IMR-90 (cell line): Measurements from ENCODE around the gene NCLN. TPM values are rescaled to one million over a fixed set of nuclear protein-coding genes. Genes with fewer than 3 reads are reported as not detected.

ENCODE experiments used
- ATAC-seq: fragments of 200-7000 bp; cut with Tn5 transposase; 2 replicates; pipeline ENCODE4 v1.9.1; 2020; ENCODE audit warnings: low read depth, mild to moderate bottlenecking, moderate library complexity
- BruUV-seq: library from RNA; stranded (reverse); fragments of 400-500 nt; replicated peaks from 2 replicates; lab custom pipeline; 2021; lab: Mats Ljungman, UMichigan
- CTCF ChIA-PET: fragments of 300-600 bp; formaldehyde crosslinking; extraction: SDS; loops from one replicate; lab custom pipeline; 2021; ENCODE audit warnings: antibody characterized with exemption; lab: Yijun Ruan, JAX
- POLR2A ChIA-PET: fragments of 300-600 bp; sonication (Branson Sonifier 250); formaldehyde crosslinking; loops from one replicate; lab custom pipeline; 2022; ENCODE audit warnings: antibody characterized with exemption; ENCODE audit not compliant: unreplicated experiment; lab: Charles Lee
- DNase-seq: peaks from one replicate; pipeline ENCODE4 v3.0.0; 2013
- H2AFZ ChIP-seq: replicated peaks from 2 replicates; pipeline ENCODE3; 2013; ENCODE audit warnings: low read length, mild to moderate bottlenecking; ENCODE audit not compliant: poor library complexity
- H2AK5ac ChIP-seq: 2 replicates; pipeline ENCODE4 v1.6.1; 2013; ENCODE audit warnings: low read depth, low read length, inconsistent platforms
- H2AK9ac ChIP-seq: replicated peaks from 2 replicates; pipeline ENCODE3; 2013; ENCODE audit warnings: mild to moderate bottlenecking, low read depth, low read length, moderate library complexity; ENCODE audit not compliant: poor library complexity
- H2BK120ac ChIP-seq: 2 replicates; pipeline ENCODE4 v1.6.1; 2013; ENCODE audit warnings: low read depth, low read length, inconsistent platforms
- H2BK15ac ChIP-seq: 3 replicates; pipeline ENCODE4 v1.6.1; 2013; ENCODE audit warnings: low read depth, low read length, inconsistent platforms
- H2BK20ac ChIP-seq: 2 replicates; pipeline ENCODE4 v1.6.1; 2013; ENCODE audit warnings: low read depth, mild to moderate bottlenecking, inconsistent platforms, low read length, moderate library complexity
- H2BK5ac ChIP-seq: 2 replicates; pipeline ENCODE4 v1.6.1; 2013; ENCODE audit warnings: mild to moderate bottlenecking, low read depth, low read length, inconsistent platforms; ENCODE audit not compliant: poor library complexity, severe bottlenecking
- H3K14ac ChIP-seq: replicated peaks from 2 replicates; pipeline ENCODE4 v1.6.1; 2013; ENCODE audit warnings: low read depth, low read length, inconsistent platforms
- H3K18ac ChIP-seq: 2 replicates; pipeline ENCODE4 v1.6.1; 2013; ENCODE audit warnings: low read depth, low read length, control low read depth
- H3K23ac ChIP-seq: 2 replicates; pipeline ENCODE4 v1.6.1; 2013; ENCODE audit warnings: low read depth, low read length, inconsistent platforms
- H3K27ac ChIP-seq: 2 replicates; pipeline ENCODE4 v1.5.1; 2013; ENCODE audit warnings: mild to moderate bottlenecking, control low read depth, low read length; ENCODE audit not compliant: insufficient read depth
- H3K27me3 ChIP-seq: 2 replicates; pipeline ENCODE4 v1.6.1; 2013; ENCODE audit warnings: low read length; ENCODE audit not compliant: control insufficient read depth, insufficient read depth
- H3K36me3 ChIP-seq: 2 replicates; pipeline ENCODE4 v1.6.1; 2013; ENCODE audit warnings: low read length, mixed read lengths; ENCODE audit not compliant: control insufficient read depth, insufficient read depth
- H3K4ac ChIP-seq: 2 replicates; pipeline ENCODE4 v1.6.1; 2013; ENCODE audit warnings: low read depth, low read length, inconsistent platforms
- H3K4me1 ChIP-seq: 2 replicates; pipeline ENCODE4 v1.6.1; 2013; ENCODE audit warnings: low read length, mixed read lengths; ENCODE audit not compliant: control insufficient read depth, insufficient read depth
- H3K4me2 ChIP-seq: 2 replicates; pipeline ENCODE4 v1.6.1; 2013; ENCODE audit warnings: low read depth, mild to moderate bottlenecking, control low read depth, low read length, moderate library complexity
- H3K4me3 ChIP-seq: 2 replicates; pipeline ENCODE4 v1.5.1; 2013; ENCODE audit warnings: low read depth, mild to moderate bottlenecking, control low read depth, low read length, moderate library complexity; ENCODE audit not compliant: insufficient read depth
- H3K56ac ChIP-seq: 2 replicates; pipeline ENCODE4 v1.6.1; 2013; ENCODE audit warnings: low read length, inconsistent platforms; ENCODE audit not compliant: insufficient read depth; ENCODE audit errors: extremely low read depth
- H3K79me1 ChIP-seq, 2 experiments: 2 replicates each; pipeline ENCODE4 v1.6.1; 2013; ENCODE audit warnings: low read length in 2 of 2, inconsistent platforms in 1 of 2, low read depth in 1 of 2
- H3K9ac ChIP-seq: 2 replicates; pipeline ENCODE4 v1.6.1; 2013; ENCODE audit warnings: low read depth, low read length, control low read depth
- H3K9me1 ChIP-seq: 2 replicates; pipeline ENCODE4 v1.6.1; 2013; ENCODE audit warnings: low read length, inconsistent platforms; ENCODE audit not compliant: insufficient read depth
- H3K9me3 ChIP-seq: 2 replicates; pipeline ENCODE4 v1.6.1; 2013; ENCODE audit warnings: low read length; ENCODE audit not compliant: control insufficient read depth, insufficient read depth
- H4K20me1 ChIP-seq: 2 replicates; pipeline ENCODE4 v1.6.1; 2013; ENCODE audit warnings: low read length, inconsistent platforms; ENCODE audit not compliant: insufficient read depth
- H4K5ac ChIP-seq: 2 replicates; pipeline ENCODE4 v1.6.1; 2013; ENCODE audit warnings: mild to moderate bottlenecking, low read depth, low read length, control low read depth
- H4K8ac ChIP-seq, 2 experiments: 2 replicates each; pipeline ENCODE4 v1.6.1; 2013; ENCODE audit warnings: low read depth in 2 of 2, low read length in 2 of 2, control low read depth in 1 of 2, inconsistent platforms in 1 of 2
- H4K91ac ChIP-seq: 2 replicates; pipeline ENCODE4 v1.6.1; 2013; ENCODE audit warnings: low read depth, low read length, inconsistent platforms; ENCODE audit not compliant: insufficient read depth
- CHD1 ChIP-seq: IDR thresholded peaks from 2 replicates; pipeline ENCODE4 v1.6.1; 2012; ENCODE audit warnings: low read depth, low read length, improper control_type of control experiment
- RCOR1 ChIP-seq: IDR thresholded peaks from 2 replicates; pipeline ENCODE4 v1.6.1; 2012; ENCODE audit warnings: mild to moderate bottlenecking, low read length, improper control_type of control experiment; ENCODE audit not compliant: insufficient replicate concordance
- WGBS, 2 experiments: methylation state at CpG; one replicate each; pipeline versions ENCODE4 v1.1.5 to v1.1.7; 2013; ENCODE audit warnings: missing lambda C conversion rate in 2 of 2; ENCODE audit not compliant: insufficient read length in 1 of 2; ENCODE audit errors: extremely low coverage in 2 of 2; 5-methylcytosine and 5-hydroxymethylcytosine counted together
- dilution Hi-C: fragments of 300-500 bp; cut with HindIII; formaldehyde crosslinking; loops from one replicate; pipeline ENCODE4 v1.14.3; 2018; ENCODE audit warnings: low sequenced_read_pairs; ENCODE audit not compliant: unreplicated experiment
- in situ Hi-C: fragments of 300-500 bp; cut with MboI; formaldehyde crosslinking; loops from 3 replicates; pipeline ENCODE4 v1.14.3; 2019; ENCODE audit warnings: low sequenced_read_pairs, inconsistent platforms, mixed read lengths
- intact Hi-C: fragments of 100-400 bp; cut with micrococcal nuclease; formaldehyde crosslinking; loops from 2 replicates; pipeline ENCODE4 v1.10.0; 2022
- polyA plus RNA-seq, 3 experiments: library from polyadenylated mRNA; depleted of rRNA; stranded (reverse); fragments of >200 nt; gene quantifications; 2 replicates each; pipeline ENCODE4 v1.2.3, GENCODE V29; 2012; ENCODE audit warnings: low replicate concordance in 1 of 3
- total RNA-seq: library from RNA; depleted of rRNA; stranded (reverse); fragments of >200 nt; gene quantifications from 2 replicates; pipeline ENCODE4 v1.2.3, GENCODE V29; 2012

Gene NCLN
- total and polyA plus RNA-seq, 2 of the 4 experiments (the other 2 are of a cell fraction), result 32.8 to 90.8 TPM

DNA sequence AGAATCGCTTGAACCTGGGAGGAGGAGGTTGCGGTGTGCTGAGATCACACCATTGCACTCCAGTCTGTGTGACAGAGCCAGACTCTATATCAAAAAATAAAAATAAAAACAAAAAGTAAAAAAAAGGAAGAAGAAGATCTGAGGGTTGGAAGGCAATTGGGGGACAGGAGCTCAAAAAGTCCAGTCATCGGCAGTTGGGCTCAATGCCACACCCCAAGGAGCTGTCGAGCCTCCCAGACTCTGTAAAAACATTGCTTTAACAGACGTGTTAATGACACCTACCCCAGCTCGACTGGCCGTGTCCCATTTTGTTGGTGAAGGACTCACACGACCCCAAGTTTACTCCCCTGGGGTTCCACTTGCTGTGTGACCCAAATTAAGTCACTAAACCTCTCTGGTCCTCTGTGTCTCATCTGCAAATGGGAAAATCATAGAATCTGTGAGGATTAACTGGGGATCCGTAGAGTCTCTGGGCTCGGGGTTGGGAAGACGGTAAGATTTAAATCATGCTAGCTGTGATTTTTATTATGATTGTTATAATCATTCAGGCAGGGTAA is 42.9 kb upstream of the NCLN start:
- H3K18ac ChIP-seq, result no peak overlapping the region
- H3K9ac ChIP-seq, result no peak overlapping the region
- no peak for ATAC-seq
- H3K9me1 ChIP-seq, result peaks cover 6% of the 10 kb centered on the region; the same call in 1 of the 2 replicates
- peak overlapping the region; percentile 25; the same call in 1 of the 2 replicates for H3K27ac ChIP-seq
- no peaks in the 10 kb centered on the region for H3K27me3 ChIP-seq
- intact Hi-C loops, result no loop called here
- H2AFZ ChIP-seq, result peak overlapping the region; percentile 78
- H3K36me3 ChIP-seq, result no peaks in the 10 kb centered on the region
- H2AK9ac ChIP-seq, result peak overlapping the region; percentile 73
- H4K5ac ChIP-seq, result no peak overlapping the region
- peak overlapping the region; percentile 67; the same call in 1 of the 2 replicates for H3K23ac ChIP-seq
- H3K56ac ChIP-seq, result no peak overlapping the region
- H4K8ac ChIP-seq, result peak overlapping the region; percentile 97 to 100; a peak in 3 of 4 replicates
- peaks cover 3% of the 10 kb centered on the region; the same call in 1 of the 2 replicates for H3K9me3 ChIP-seq
- peaks cover 7% of the 10 kb centered on the region for H3K4me1 ChIP-seq
- H3K79me1 ChIP-seq, result no peaks in the 10 kb centered on the region; a peak in 1 of 4 replicates
- peak overlapping the region; percentile 83 for H2BK20ac ChIP-seq
- H2BK120ac ChIP-seq, result peak overlapping the region; percentile 95
- BruUV-seq, result no TSS peak
- dilution Hi-C loops, result no loop called here
- H3K4me2 ChIP-seq, result no peak overlapping the region
- peak overlapping the region; percentile 81; the same call in 1 of the 2 replicates for H4K91ac ChIP-seq
- H4K20me1 ChIP-seq, result no peaks in the 10 kb centered on the region; the same call in 1 of the 2 replicates
- H2BK5ac ChIP-seq, result peak overlapping the region; percentile 58
- TF ChIP-seq RCOR1 (no peak), CHD1 (no peak)
- H3K4ac ChIP-seq, result peak overlapping the region; percentile 83
- POLR2A ChIA-PET, result no interaction called here
- WGBS, 2 experiments, result 77% methylated on average over 4 of the region's 11 CpGs; no CpG with 5 or more reads in 1 of the 2 experiments
- no peak for DNase-seq
- H2AK5ac ChIP-seq, result peak overlapping the region; percentile 75
- H3K14ac ChIP-seq, result 0 out of 2 replicates have a peak overlapping the region, but pooled peaks have one; percentile 48
- CTCF ChIA-PET, result no interaction called here
- in situ Hi-C loops, result no loop called here
- no peak overlapping the region for H3K4me3 ChIP-seq
- peak overlapping the region; percentile 76; the same call in 1 of the 3 replicates for H2BK15ac ChIP-seq
